Measurements from ENCODE around the gene SLC5A8.

DNA sequence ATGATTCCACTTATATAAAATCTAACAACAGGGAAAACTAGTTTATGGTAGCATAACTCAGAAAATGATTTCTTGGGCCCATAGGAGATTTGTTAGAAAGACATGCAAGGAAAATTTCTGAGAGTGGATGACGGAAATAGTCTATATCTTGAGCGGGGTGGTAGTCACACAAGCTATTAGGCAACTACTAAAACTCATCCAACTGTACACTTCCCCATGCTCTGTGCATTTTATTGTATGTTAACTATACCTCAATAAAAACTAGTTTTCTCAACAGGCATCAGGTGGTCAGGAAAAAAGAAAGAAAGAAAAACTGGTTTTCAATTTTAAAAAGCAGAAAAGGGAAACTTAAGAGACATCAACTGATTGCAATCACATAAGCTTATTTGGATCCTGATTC, 9.9 kb downstream of the SLC5A8 start:
- TF ChIP-seq POLR2AphosphoS5 (IDR thresholded peaks at IDR 0.05; ENCODE audit: low read depth, low read length) (no peak), JUND (IDR thresholded peaks at IDR 0.05) (no peak), POLR2A (IDR thresholded peaks at IDR 0.05; ENCODE audit: borderline replicate concordance, extremely low read depth, insufficient read depth, insufficient read length) (no peak), MAX (IDR thresholded peaks at IDR 0.05) (no peak), SIN3A (IDR thresholded peaks at IDR 0.05; ENCODE audit: low read depth) (no peak), EGR1 (IDR thresholded peaks at IDR 0.05; ENCODE audit: low read depth) (no peak), RAD21 (IDR thresholded peaks at IDR 0.05; ENCODE audit: low read depth) (no peak), EZH2 (IDR thresholded peaks at IDR 0.05) (no peak)
- TF ChIP-seq, protein P1, sequence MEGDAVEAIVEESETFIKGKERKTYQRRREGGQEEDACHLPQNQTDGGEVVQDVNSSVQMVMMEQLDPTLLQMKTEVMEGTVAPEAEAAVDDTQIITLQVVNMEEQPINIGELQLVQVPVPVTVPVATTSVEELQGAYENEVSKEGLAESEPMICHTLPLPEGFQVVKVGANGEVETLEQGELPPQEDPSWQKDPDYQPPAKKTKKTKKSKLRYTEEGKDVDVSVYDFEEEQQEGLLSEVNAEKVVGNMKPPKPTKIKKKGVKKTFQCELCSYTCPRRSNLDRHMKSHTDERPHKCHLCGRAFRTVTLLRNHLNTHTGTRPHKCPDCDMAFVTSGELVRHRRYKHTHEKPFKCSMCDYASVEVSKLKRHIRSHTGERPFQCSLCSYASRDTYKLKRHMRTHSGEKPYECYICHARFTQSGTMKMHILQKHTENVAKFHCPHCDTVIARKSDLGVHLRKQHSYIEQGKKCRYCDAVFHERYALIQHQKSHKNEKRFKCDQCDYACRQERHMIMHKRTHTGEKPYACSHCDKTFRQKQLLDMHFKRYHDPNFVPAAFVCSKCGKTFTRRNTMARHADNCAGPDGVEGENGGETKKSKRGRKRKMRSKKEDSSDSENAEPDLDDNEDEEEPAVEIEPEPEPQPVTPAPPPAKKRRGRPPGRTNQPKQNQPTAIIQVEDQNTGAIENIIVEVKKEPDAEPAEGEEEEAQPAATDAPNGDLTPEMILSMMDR (IDR thresholded peaks at IDR 0.05 in 2 of 3, conservative IDR thresholded peaks at IDR 0.05 in 1 of 3; ENCODE audit: borderline replicate concordance in 1 of 3, insufficient read depth in 1 of 3, low read depth in 2 of 3, low read length in 2 of 3), result no peak

Measured in HCT116 (cell line).